Left renal cortex interstitium (tissue), 4 donors: Measurements from ENCODE around the gene CAPN8. TPM values are rescaled to one million over a fixed set of nuclear protein-coding genes. Genes with fewer than 3 reads are reported as not detected.

Source experiments
- DNase-seq, 4 donors: peaks; one replicate each; pipeline ENCODE4 v3.0.0-alpha.2; 2013; ENCODE audit warnings: low read depth in 4 of 4, low spot score in 2 of 4, missing footprints in 1 of 4
- polyA plus RNA-seq, 4 donors: library from polyadenylated mRNA; unstranded; fragments of 120-200 nt; gene quantifications; one replicate each; pipeline ENCODE4 v1.2.1, GENCODE V29; 2013; ENCODE audit not compliant: insufficient read length in 4 of 4

CAPN8 gene
- polyA plus RNA-seq, 4 donors = 1.3 to 4.8 (median 2.4) TPM

- no peak for DNase-seq
These were observed 45.1 kb downstream of the CAPN8 start for GRCh38 chr1:223620297-223620897.

GRCh38 chr1:223618680-223619079 lies 46.8 kb downstream of the CAPN8 start:
- no peak for DNase-seq

DNA sequence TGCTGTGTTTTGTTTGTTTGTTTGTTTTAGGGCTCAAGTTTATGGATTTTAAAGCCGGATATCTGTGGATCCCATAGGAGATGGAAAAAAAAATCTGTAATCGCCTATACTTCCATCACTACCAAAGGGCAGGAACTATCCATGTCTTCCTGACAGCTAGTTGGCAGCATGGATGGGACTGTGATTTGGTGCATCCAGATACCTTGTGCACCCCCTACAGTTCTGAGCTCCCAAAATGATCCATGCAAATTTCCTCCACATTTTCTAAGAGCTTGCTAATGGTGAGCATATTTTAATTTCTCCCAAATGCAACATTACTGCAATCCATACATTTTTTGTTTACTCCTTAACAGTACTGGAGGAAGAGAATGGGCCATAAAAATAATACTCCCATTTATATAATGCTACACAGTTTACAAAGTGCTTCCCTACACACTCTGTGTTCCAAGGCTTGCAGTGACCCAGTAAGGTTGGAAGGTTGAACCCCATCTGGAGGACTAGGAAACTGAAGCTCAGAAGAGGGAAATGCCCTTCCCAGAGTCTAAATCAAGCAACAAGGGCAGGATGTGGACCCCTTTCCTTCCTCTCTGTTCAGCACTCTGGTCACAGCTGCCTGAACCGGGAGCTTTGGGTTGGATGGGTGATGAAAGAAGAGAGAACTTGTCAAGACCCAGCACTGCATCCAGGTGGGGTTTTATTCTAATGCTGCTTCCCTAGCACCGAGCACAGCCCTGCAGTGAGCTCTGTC lies 48.0 kb downstream of the CAPN8 start:
- DNase-seq = no peak

DNA sequence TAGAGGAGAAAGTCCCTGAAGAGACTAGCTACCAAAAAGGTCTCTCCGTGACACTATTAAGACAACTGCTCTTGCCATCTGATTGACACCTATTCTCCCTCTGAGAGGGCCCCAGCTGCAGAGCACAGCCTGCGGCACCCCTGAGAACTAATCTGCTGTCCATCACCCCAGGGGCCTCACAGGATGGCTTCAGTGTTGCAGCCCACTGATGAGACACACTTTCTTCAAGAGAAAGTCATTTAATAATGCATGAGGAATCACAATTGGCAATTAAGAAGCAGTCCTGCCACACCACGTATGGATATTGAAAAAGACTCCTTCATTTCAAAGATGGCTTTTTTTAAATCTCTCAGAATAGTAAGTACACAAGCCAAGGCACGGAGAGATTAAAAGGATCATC lies 48.9 kb downstream of the CAPN8 start:
- DNase-seq = no peak

- no peak for DNase-seq
These were observed 53.6 kb downstream of the CAPN8 start for GRCh38 chr1:223611936-223612335.

DNA sequence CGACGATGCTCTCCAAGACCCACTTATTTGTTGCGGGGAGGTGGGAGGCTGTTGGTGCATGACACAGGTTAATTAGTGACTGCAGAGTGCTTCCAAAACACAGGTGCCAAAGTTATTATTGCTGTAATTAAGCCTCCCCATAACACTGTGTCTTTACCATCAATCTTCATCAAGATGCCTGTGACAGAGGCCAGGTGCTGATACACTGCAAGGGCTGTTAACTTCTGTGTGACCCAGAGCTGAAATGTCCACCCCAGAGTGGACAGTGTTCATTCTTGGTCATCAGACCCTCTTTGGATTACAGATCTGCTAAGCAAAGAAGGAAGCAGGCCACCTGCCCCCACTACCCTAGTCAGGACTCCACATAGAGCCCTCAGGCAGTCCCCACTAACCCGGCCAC lies 55.5 kb downstream of the CAPN8 start:
- no peak for DNase-seq

DNA sequence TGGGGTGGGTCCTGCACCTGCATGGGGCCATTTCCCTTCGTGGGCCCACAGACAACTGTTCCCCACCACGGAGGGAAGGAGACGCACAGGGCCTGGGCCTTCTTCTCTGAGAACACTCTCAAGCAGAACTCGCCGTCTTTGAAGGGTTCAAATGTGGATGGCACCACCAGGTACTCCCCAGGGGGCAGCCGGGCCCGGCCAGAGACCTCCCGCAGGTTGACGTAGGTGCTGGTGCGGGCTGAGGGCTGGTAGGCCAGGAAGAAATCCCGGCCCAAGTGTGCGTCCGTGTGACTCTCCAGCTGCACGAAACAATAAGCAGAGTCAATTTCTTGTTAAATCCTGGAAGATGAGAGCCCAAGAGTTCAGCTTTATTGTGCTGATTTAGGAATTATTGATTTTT lies 56.4 kb downstream of the CAPN8 start:
- no peak for DNase-seq

DNA sequence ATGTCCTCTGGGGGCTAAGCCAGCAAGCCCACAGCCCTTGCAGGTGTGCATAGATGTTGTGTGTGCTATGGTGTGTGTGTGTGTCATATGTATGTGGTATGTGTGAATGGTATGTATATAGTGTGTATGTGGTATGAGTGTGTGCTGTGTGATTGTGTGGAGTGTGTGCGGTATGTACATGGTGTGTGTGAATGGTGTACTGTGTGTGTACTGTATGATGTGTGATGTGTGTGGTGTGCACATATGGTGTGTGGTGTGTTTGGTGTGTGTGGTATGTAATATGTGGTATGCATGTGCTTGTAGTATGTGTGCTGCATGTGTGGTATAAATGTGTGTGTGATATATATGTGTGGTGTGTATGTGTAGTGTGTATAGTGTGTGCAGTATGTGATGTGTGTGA lies 107.0 kb downstream of the CAPN8 start:
- DNase-seq = no peak

DNA sequence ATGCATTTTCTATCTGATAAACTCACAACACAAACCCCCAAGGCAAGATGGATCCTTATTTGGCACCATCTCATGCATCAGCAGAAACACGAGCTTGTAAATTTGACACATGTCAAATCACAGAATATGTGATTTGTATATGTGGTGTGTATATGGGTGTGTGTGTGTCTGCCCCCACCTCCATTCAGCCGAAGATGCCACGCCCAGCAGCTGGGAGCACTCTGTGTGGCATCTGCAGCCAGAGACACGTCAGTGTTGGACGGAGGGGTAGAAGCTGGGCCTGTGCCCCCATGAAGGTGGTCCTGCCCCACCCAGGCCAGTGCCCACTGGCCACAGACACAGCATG lies 108.4 kb downstream of the CAPN8 start:
- DNase-seq = no peak

GRCh38 chr1:223556414-223557129 lies 108.9 kb downstream of the CAPN8 start:
- DNase-seq = no peak

GRCh38 chr1:223553957-223554356 lies 111.5 kb downstream of the CAPN8 start:
- no peak for DNase-seq

DNA sequence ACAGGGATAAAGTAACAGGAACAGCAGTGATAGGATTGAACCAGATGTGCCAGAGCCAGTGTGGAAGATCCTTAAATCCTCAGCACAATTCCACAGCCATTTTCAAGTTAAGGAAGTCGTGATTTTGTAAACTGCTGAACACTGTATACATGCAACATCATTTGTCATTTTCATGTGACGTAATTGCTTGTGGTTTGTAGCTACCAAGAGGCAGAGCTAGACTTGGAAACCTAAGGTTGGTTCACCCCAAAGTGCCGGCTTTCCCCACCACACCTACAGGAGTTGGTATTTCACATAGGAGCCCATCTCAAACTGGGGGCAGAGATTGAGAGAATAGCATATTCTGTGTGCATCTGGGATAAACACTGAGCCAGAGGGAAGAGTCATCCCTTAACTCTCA lies 113.9 kb downstream of the CAPN8 start:
- DNase-seq = no peak

- no peak for DNase-seq
These were observed 115.8 kb downstream of the CAPN8 start for GRCh38 chr1:223549740-223550139.

DNA sequence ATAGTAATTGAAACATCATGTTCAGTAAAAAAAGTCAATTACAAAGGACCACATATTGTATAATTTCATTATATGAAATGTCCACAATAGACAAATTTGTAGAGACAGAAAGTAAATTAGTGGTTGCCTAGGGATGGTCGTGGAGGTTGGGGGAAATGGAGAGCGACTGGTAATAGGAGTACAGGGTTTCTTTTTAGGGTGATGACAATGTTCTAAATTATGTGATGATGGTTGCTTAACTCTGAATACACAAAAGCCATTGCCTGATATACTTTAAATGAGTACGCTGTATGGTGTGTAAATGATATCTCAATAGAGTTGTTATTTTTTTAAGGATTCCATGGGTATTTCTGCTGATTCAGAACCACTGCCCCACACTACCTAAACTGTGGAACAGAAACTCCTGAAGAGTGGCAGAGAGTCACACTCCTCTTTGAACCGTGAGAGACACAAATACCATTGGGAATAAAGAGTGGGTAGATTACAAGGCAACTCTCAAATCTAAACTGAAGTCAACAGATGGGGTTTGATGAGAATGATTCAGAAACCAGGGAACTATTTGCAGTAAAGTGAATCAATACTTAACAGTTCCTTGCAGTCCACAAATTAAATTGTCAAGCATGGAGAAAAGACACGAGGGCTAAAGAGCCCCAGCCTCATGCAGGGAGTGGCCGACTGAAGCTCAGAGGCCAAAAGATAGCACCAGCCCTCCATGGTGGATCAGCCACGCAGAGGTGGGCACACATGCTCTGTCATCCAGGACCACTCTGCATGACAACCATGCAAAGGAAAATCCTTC lies 118.0 kb downstream of the CAPN8 start:
- no peak for DNase-seq

DNA sequence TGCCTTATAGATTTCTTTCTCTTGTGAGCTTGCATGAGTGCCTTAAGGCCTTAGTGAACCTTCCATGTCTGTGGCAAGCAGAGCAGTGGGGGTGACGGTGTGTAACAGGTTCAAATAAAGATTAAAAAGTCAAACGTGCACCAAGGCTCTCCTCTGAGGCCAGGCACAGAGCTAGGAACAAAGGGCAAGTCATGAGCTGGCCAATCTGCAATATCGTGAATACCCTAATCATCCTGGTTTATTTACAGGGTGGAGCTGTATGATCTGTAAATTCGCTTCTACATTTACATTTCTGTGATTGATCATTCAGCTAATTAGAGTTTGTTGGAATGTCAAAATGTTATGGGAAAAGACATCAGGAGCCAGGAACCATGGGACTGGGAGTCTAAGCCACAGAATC lies 120.2 kb downstream of the CAPN8 start:
- DNase-seq = no peak

DNA sequence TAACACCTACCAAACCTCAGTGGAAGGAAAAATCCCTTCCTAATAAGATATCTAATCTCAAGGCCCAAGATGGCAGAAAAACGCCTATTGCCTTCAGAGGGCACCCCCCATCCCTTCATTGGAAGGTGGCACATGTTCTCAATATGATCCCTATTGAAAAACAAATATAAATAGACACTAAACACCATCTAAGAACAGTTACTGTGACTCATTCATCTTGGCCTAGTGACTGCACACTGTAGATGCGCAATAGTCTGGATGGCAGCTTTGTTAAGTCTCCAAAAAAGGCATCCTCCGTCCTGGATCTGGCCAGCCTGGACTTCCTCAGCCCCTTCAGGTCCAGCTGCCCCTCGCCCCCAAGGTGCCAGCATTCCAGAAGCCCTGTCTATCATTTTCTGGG lies 121.9 kb downstream of the CAPN8 start:
- no peak for DNase-seq

- no peak for DNase-seq
These were observed 122.7 kb downstream of the CAPN8 start for GRCh38 chr1:223542831-223543230.

- DNase-seq = no peak
These were observed 124.9 kb downstream of the CAPN8 start for GRCh38 chr1:223540485-223541106.

GRCh38 chr1:223539750-223540149 lies 125.8 kb downstream of the CAPN8 start:
- DNase-seq = no peak

- no peak for DNase-seq
These were observed 126.5 kb downstream of the CAPN8 start for GRCh38 chr1:223538981-223539380.

- no peak for DNase-seq
These were observed 130.2 kb downstream of the CAPN8 start for GRCh38 chr1:223535319-223535718.
